Measurements from ENCODE around the gene NOC3L.

Gene NOC3L

GRCh38 chr10:94294168-94294567 lies 68.6 kb downstream of the NOC3L start:
- DNase-seq = no peak

- no peak for DNase-seq
These were observed 69.4 kb downstream of the NOC3L start for GRCh38 chr10:94293354-94293753.

- no peak for DNase-seq
These were observed 70.2 kb downstream of the NOC3L start for GRCh38 chr10:94292434-94293090.

GRCh38 chr10:94288361-94289101 lies 74.2 kb downstream of the NOC3L start:
- no peak for DNase-seq

GRCh38 chr10:94287336-94287735 lies 75.4 kb downstream of the NOC3L start:
- no peak for DNase-seq

GRCh38 chr10:94286901-94287300 lies 75.8 kb downstream of the NOC3L start:
- no peak for DNase-seq

GRCh38 chr10:94285271-94285670 lies 77.5 kb downstream of the NOC3L start:
- DNase-seq = no peak
